IPS-NIHi11 (cell line): ENCODE data around the gene WDR62.

Source experiments
- DNase-seq: peaks from one replicate; pipeline ENCODE4 v3.0.0; 2012; ENCODE audit warnings: mixed read lengths, low spot score

WDR62 gene

DNA sequence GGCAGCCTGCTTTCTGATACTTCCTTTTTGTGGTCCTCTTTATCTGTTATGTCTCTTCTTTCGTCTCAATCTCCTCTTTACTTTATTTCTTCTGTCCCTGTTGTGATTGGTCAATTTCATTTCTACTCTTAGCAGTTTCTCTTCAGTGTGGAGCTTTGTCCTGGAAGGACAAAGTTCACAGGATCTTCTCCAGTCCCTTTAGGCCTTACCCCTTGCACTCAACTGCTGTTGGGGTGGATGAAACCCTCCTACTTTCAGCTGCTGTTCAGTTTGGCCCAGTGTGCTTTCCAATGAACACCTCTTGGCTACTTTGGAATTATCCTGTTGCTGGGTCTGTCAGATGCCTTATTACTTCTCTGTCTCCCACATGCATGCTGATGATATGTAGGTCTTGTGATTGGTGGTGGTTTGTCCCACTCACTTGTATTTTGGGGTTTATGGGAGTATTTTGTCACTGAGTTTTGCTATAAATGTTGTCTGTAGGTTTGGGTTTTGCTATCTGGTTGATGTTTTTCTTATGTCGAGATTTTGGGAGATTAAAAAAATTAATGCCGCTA is 24.8 kb downstream of the WDR62 start:
- no peak for DNase-seq

DNA sequence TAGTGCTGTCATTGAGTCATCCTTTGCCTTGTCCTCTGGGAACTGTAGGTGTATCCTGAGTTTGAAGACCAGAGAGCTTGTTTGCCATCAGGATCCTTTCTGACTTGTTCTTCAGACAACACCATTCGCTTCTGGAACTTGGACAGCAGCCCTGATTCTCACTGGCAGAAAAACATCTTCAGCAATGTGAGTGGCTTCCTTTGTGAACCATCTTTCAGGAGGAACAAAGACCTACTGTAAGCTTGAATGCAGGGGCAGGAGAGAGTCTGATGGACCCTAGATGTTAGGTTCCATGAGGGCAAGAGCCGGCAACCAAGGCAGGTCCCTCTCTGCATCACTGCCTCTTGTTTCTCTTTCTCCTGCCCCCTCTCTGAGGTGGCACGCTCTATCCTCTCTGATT is 26.7 kb downstream of the WDR62 start:
- no peak for DNase-seq

DNA sequence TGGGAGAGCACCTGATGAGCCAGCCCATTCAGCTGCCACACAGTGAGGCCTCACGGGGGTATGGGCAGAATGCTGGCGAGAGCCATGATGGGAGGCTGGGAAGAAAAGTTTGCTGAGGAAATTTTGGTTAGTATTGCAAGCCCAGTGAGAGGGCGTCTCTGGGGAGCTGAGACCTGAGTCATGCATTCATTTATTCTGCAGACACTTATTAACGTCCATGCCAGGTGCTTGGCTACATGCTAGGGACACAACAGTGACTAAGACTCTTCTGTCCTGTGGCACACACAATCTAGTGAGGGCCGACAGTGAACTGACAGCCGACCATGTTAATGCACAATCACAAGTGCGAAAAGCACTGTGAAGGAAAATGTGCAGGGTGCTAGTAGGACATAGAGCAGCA is 27.2 kb downstream of the WDR62 start:
- no peak for DNase-seq

DNA sequence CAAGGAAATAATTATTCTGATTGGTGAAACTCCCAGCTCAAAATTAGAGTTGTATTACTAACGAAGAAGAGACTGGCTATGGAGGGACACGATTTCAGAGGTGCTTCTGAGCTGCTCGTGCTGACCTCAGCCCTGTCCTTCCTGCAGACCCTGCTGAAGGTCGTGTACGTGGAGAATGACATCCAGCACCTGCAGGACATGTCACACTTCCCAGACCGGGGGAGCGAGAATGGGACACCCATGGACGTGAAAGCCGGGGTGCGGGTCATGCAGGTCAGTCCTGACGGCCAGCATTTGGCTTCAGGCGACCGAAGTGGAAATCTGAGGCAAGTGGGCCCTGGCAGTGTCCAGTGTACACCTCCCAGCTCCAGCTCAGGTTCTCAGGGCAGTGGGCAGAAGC is 28.2 kb downstream of the WDR62 start:
- DNase-seq, result no peak

DNA sequence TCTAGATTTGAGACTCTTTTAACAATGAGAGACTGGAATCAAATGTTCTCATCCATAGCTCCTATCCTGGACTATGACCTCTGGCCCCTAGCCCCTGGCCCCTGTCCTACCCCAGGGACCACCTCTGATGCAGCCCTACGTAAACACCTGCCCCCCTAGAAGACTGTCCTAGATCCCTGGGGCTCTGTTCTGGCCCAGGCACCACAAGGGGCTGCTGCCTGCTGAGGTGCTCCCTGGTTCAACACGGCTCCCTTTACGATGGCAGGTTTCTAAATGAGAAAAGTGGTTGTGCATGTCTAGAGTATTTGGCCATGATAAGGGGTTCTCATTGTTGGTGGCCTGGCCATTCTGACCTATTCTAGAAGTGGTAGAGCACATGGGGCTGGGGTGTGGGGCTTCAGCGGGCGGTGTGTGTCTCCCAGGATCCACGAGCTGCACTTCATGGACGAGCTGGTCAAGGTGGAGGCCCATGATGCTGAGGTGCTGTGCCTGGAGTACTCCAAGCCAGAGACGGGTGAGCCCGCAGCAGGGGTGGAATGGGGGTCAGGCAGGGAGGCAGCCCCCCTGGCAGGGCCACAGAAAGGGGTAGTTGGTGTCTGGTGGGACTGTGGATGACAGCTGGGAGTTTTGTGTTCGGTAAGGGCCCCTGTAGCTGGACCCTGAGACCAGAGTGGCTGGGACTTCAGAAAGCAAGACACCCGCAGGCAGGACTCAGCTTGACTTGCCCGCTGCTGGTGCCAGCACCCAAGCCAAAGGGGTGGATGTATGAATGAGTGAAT is 29.7 kb downstream of the WDR62 start:
- no peak for DNase-seq

DNA sequence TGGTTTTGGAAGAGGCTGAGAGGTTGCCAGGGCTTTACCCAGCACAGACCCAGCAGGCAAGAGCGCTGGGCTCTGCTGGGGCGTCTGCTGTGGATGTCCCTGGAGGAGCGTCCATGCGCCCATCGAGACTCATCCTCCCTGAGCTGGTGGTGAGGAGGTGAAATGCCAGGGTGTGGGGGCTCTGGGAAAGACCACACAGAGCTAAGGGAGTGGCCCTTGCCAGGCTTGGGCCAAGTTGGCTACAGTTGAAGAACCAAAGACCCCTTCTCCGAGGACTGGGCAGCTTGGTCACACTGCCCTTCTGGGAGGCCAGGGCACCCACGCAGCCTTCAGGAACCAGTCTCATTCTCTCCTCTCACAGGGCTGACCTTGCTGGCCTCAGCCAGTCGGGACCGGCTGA is 31.6 kb downstream of the WDR62 start:
- DNase-seq, result no peak

DNA sequence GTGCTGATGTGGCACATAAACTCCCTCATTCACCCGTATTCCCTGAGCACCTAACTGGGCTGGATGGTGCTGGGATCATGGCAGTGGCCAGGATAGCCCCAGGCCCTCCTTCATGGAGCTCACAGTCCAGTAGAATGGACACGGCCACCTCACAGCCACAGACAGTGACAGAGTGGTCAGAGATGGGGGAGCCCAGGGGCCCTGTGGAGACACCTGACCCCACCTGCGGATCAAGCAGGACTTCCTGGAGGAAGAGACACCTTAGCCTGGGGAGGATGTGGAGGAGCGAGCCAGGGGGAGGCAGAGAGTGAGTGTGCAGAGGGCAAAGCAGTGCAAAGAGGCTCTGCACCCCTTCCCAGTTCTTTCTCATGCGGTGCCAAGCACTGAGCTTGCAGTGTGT is 35.1 kb downstream of the WDR62 start:
- no peak for DNase-seq

DNA sequence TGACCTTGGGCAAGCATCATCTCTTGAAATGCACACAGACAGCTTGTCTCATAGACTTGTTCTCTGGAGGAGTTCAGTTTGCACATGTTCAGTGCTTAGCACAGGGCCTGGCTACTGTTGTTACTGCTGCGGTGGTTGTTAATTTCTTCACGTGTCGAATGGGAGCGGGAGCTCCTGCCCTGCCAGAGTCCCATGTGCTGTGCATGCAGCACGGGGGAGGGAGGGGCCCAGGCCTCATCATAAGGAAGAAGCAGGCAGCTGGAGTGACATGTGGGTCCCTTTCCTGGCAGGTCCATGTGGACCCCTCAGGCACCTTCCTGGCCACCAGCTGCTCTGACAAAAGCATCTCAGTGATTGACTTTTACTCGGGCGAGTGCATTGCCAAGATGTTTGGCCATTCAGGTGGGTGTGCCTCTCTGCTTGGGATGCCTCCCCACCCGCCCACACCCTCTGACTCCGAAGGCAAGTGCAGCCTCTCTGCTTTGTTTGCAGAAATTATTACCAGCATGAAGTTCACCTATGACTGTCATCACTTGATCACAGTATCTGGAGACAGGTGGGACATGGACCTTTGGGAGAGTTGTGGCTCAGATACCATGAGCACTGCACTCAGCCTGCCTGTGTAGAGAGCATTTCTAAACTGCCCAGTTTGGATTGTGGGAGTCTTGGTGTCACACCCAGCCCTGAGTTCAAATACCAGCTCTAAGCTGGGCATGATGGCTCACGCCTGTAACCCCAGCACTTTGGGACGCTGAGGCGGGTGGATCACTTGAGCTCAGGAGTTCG is 36.4 kb downstream of the WDR62 start:
- DNase-seq, result no peak

DNA sequence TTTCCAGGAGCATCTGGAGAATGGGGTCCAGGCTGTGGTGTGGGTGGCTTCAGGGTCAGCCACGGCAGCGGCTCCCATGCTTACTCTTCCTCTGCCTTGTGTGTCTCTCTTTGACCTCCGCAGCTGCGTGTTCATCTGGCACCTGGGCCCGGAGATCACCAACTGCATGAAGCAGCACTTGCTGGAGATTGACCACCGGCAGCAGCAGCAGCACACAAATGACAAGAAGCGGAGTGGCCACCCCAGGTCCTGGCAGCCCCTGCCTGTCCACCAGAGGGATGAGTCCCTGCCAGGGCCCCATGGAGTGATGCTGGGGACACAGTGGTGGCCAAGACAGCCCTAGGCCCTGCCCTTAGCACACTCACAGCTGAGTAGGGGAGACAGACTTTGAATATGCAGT is 37.9 kb downstream of the WDR62 start:
- no peak for DNase-seq

DNA sequence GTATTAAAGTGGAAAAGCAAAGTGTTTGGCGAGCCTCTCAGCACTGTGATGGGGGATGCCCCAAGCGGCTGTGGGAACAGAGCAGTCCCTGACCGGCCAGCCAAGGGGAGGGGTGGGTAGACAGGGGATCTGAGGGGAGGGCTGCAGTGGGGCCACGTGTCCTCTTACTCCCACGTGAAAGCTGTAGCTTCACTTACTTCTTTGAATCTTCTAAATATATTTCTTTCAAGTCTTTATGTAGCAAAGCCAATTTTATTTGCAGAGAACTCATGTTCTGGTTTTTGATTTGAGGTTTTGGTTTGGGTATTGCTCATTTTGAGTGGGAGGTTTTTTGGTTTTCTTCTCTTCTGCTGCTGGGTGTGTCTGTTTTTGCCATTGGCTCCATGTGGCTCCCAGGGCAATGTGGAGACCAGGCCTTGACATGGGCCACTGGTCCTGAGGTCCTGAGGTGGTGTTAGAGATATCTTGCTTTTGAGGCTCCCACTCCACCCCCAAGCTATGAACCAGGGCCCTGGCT is 38.5 kb downstream of the WDR62 start:
- no peak for DNase-seq

DNA sequence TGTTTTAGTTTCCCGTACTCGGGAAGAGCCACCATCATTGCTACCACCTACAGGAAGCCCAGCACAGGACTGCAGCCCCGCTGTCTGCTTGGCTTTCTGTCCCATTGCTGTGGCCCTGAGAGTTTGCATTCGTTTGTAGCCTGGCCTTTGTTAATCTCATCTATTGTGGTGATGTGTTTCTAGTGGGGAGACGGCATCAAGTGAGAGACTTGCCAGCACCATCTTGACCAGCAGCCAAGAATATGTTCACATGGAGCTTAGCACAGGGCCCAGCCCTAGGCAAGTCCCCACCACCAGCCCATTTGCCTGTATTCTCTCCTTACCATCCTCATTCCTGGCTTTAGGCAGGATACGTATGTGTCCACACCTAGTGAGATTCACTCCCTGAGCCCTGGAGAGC is 39.0 kb downstream of the WDR62 start:
- no peak for DNase-seq

DNA sequence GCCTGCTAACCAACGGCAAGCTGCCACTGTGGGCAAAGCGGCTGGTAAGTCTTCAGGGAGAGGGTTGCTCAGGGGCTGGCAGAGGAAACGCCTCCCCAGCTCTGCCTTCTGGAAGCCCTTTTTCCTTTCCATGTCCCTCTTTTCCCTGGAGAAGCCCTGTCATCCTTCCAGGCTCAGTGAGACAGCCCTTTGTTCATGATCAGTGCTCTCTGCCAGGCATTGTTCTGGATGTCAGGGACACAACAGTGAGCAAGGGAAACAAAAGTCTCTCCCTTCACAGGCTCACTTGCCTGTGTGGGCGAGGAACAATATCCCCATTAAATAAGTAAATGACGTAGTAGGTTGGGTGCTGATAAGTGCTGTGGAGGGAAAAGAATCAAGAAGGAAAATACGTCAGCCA is 42.3 kb downstream of the WDR62 start:
- no peak for DNase-seq

DNA sequence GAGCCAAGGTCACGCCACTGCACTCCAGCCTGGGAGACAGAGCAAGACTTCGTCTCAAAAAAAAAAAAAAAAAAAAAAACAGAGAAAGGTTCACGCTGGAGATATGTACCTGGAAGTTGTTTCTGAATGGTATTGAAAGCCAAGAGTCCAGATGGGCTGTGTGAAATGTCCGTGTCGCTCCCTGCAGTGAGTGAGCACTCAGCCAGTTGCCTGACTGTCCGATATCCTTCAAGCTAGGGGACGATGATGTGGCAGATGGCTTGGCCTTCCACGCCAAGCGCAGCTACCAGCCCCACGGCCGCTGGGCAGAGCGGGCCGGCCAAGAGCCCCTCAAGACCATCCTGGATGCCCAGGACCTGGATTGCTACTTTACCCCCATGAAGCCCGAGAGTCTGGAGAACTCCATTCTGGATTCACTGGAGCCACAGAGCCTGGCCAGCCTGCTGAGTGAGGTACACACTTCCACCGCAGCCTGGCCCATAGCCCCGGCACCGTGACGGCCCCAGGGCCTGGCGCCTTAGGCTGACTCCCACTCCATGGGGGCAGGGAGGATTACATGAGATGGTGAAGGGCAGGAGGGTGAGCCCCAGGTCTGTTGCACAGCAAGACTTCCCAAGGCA is 44.6 kb downstream of the WDR62 start:
- no peak for DNase-seq

DNA sequence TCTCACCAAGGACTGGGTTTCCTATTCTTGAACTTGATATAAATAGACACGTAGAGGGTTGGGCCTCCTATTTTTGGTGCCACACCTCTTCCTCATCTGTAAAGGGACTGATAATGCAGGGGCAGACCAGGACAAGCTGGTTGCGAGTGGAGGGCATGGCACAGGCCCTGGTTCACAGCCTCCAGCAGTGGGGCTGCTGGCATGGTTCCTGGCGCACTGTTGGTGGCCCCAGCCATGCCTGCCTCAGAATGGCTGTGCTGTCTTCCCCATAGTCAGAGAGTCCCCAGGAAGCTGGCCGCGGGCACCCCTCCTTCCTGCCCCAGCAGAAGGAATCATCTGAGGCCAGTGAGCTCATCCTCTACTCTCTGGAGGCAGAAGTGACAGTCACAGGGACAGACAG is 45.8 kb downstream of the WDR62 start:
- DNase-seq, result no peak

DNA sequence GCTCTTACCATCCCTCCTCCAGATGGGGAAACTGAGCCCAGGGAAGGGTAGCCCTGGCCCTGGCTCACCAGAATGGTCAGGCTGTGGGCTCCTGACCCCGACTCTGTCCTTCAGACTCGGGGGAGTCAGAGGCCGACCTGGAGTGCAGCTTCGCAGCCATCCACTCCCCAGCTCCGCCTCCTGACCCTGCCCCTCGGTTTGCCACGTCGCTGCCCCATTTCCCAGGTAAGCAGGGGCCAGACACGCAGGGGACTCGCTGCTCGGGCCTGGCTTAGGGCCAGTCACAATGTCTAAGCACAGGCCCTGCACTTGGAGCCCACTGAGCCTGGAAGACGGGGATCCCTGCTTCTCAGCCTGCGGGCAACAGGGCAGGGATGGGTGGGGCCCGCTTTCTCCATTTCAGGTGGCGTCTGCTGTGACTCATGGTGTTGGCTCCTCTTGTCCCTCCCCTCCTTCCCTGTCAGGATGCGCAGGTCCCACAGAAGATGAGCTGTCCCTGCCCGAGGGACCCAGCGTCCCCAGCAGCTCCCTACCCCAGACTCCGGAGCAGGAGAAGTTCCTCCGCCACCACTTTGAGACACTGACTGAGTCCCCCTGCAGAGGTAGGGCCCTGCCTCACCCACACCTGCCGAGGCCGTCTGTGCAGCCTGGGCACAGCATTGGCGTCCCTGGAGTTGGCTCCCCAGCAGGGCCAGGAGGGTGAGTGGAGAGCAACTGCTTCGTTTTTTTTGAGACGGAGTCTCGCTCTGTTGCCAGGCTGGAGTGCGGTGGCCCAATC is 47.0 kb downstream of the WDR62 start:
- no peak for DNase-seq

DNA sequence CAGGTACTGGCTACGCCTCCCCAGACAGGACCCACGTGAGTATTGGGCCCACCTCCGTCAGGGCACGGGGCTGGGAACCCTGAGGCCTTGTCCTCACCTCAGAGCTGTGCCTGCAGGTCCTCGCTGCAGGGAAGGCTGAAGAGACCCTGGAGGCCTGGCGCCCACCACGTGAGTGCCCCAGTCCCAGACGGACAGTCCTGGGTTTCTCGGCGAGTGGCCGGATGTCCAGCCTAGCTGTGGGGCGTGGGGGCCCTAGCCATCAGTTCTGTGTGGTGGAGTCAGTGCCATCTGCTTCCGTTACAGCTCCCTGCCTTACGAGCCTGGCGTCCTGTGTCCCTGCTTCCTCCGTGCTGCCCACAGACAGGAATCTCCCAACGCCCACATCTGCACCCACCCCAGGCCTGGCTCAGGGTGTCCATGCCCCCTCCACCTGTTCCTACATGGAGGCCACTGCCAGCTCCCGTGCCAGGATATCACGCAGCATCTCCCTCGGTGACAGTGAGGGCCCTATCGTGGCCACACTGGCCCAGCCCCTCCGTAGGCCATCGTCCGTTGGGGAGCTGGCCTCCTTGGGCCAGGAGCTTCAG is 48.4 kb downstream of the WDR62 start:
- DNase-seq, result no peak

DNA sequence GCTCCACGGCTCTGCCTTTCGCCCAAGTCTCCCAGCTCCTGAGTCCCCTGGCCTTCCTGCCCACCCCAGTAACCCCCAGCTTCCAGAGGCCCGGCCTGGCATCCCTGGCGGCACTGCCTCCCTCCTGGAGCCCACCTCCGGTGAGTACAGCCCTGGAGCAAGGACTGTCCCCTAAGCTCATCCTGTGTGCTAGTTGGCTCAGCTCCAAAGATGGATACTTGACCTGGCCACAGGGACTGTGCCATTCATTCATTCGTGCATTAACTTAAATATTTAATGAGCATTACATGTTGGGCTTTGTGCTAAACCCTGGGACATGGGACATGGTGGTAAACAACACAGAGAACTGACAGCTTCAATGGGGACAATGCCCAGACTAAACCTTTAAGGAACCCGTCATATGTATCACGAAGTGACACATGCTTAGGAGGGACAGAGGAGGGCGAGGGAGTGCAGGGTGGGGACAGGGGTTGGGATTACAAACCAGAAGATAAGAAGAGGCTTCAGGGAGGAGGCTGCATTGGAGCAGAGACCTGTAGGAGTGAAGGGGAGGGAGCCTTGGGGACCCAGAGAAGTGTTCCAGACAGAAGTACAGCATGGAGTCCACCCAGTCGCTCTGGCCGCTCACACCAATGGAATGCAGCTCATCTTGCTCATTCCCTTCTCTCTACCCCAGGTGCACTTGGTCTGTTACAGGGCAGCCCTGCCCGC is 49.3 kb downstream of the WDR62 start:
- no peak for DNase-seq

DNA sequence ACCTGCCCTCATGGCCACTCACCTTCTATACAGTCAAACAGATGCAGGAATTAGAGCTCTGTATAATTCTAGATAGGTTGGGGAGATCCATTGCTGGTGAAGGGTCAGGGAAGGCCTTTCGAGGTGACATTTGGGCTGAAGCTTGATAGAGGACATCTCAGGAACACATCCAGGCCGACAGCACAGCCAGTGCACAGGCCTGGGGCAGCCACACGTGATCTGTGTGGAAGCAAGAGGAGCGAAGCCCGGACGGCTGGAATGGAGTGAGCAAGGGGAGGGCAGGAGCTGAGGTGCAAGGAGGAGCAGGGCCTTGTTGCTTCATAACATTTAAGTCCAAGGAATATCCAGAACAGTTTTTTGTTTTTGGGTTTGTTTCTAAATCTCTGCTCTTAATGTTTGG is 51.7 kb downstream of the WDR62 start:
- no peak for DNase-seq

DNA sequence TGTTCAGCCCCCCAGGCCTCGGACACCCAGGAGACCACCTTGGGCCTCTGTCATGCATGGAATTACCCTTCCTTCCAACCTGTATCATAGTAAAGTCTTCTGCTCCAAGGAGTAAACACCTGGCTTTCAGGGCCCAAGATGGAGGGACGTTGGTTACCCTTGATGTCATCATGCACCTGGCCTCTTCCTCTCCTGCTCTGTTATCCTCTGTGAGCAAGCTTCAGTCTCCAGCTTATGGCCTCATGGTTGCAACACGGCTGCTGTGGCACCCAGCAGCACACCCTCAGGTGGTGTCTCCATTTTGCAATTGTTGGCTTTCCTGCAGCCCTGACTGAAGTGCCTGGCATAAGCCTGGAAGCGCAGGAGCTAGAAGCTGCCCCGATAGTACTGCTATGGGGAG is 52.3 kb downstream of the WDR62 start:
- DNase-seq, result no peak

DNA sequence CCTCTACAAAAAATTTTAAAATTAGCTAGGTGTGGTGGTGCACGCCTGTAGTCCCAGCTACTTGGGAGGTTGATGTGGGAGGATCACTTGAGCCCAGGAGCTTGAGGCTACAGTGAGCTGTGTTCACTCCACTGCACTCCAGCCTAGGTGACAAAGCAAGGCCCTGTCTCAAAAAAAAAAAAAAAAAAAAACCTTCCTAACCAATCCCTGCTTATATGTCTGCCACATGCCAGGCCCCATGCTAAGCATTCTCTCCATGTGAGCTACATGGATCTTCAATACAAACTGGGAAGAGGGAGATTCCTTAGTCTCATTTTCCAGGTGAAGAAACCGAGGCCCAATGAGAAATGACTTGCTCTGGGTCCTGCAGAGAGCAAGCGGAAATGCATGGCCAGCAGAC is 54.0 kb downstream of the WDR62 start:
- DNase-seq, result no peak
